GM21528 (cell line): ENCODE results near the gene SLC25A13.

Experiments used
- ATAC-seq: cut with Tn5 transposase; IDR thresholded peaks from one replicate; pipeline ENCODE4 v1.9.1; 2021; ENCODE audit warnings: mild to moderate bottlenecking, moderate library complexity; ENCODE audit not compliant: unreplicated experiment, low FRiP score

Gene SLC25A13

DNA sequence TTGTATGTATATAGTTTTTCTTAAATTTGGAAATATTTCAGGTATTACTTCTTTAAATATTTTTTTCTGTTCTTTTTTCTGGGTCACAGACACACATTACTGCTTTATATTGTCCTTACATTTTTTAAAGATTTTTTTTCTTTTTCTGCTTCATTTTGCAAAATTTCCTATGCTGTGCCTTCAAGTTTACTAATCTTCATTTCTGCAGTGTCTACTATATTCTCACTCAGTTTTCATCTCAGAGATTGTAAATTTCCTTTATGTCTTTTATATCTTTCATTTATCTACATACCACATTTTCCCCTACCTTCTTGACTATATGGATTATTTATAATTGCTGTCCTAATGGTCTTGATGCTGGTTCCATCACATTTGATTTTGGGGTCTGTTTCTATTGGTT lies 210.5 kb downstream of the SLC25A13 start:
- no peak for ATAC-seq

- ATAC-seq: no peak
Observed at GRCh38 chr7:96104984-96105383, 216.9 kb downstream of the SLC25A13 start.

DNA sequence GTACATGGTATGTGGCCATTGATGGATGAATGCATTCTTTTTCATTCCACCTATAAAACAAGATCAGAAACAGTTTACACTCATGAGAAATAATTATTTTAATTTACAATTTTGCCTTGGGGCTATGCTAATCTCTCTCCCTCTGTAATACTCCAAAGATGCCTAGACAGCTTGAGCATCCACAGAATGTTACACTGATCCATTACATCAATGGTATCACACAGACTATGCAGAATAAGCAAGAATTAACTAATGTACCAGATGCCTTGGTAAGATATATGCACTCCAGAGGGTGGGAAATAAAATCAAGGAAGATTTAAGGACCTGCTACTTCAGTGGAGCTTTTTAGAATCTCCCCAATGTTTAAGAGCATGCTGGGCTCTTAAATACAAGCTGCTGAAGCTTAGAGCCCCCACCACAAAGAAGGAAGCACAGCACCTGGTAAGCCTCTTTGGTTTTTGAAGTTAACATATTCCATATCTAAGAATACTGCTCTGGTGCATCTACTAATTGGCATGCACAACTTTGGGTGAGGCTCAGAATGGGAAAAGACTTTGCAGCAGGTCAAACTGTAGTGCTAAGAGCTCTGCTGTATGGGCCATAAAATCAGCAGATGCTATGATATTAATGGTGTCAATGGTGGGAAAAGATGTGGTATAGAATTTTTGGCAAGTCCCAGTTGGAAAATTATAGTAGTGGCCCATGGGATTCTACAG lies 219.6 kb downstream of the SLC25A13 start:
- no peak for ATAC-seq

DNA sequence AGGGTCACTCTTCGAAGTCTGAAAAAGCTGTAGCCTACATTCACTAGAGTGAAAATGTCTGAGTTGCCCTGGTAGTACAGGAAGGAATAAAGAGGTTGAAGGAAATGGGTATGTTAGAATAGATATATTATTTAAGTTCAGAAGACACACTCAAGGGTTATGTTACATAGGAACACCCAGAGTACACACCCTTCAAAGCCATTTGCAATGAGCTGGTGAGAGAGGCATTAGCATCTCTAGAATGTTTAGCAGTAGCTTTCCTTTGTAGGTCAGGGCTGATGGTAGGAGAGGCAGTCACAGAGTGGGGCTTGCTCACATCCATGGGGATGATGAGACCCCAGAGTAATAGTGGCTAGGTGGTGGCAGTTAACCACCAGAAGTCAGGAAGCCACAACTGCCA lies 221.2 kb downstream of the SLC25A13 start:
- ATAC-seq: no peak

GRCh38 chr7:96097835-96098234 lies 224.1 kb downstream of the SLC25A13 start:
- no peak for ATAC-seq

DNA sequence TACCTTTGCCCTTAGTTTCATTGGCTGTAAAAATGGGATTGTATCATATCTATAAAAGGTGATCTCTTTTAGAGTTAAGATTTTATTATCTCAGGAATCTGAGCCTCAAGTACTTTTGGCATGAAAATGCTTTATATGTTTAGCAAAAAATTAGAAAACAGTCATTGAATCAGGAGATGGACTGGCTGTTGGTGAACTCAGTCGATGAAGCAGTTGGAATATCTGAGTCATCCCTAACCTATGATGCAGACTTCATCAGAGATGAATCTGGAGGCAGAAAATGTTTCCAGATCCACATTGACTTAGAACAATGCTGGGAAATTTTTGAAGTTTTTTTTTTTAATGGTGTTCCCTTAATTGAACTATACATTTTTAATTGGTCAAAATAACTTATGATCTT lies 228.5 kb downstream of the SLC25A13 start:
- ATAC-seq: no peak

- no peak for ATAC-seq
Observed at GRCh38 chr7:96090756-96091155, 231.1 kb downstream of the SLC25A13 start.

DNA sequence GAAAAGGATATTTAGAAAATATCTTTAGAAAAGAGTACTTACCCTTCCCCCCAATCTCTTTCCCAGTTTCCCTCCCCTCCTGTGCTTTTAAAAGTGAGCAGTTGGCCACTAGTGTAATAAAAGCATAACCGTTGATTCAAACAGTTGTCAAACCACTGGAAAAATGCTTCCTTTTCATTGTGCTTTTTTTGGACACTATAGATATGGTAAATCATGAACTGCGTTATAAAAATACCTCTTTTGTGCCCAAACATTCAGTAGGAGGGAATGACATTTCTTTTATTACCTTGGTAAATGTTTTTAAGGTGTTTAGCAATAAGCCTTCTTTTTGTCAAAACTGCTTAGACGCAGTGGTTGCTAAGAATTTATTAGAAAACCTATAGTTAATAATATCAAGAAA lies 232.4 kb downstream of the SLC25A13 start:
- ATAC-seq: no peak

GRCh38 chr7:96088579-96088978 lies 233.3 kb downstream of the SLC25A13 start:
- ATAC-seq: no peak

GRCh38 chr7:96085953-96086352 lies 235.9 kb downstream of the SLC25A13 start:
- no peak for ATAC-seq

DNA sequence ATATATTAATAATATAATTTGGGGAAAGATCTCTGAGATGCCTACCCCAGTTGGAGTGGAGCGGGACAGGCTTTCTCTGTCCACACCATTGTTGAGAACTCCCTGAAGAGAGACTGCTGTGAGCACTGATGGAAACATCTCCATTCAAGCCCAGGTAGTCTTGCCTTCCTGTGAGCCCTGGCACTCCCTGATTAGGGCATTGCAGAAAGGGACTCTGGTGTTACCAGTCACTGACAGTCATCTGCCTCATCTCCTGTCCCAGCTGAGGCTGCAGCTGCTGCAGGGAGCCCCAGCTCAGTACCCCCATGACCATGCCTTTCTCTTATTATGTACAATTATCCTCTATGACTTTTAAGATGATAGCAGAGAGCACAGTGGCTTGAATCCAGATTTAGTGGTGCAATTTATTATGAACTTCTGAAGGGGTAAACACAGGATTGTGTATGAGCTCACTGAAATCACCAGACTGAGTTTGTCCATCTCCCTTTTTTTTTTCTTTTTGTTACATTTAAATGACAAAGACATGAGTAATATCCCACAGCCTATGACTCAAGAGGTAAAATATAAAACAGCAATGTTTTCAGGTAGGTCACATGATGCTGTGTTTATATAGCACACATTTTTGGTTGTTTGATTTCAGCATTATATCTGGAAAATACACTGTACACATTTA lies 236.9 kb downstream of the SLC25A13 start:
- no peak for ATAC-seq

DNA sequence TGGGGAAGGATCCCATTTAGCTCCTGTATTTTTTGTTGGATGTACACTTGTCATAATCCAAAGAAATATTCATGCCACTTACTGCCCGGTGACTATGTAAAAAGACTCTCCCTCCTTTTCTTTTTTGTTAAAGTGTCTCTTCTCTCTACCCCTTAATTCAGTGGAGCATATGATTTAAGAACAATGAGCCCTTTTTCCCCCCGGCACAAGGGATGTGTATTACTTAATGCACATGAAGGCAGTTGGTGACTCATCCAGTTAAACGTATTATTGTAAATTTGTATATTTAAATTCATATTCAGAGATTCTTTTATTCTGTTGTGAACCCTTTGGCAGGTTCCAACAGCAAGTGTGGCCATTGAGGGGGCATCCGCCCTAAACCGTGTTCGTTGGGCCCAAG lies 241.9 kb downstream of the SLC25A13 start:
- no peak for ATAC-seq

GRCh38 chr7:96076350-96076707 lies 245.6 kb downstream of the SLC25A13 start:
- ATAC-seq: no peak

GRCh38 chr7:96075510-96076349 lies 246.2 kb downstream of the SLC25A13 start:
- ATAC-seq: peak; percentile 70

DNA sequence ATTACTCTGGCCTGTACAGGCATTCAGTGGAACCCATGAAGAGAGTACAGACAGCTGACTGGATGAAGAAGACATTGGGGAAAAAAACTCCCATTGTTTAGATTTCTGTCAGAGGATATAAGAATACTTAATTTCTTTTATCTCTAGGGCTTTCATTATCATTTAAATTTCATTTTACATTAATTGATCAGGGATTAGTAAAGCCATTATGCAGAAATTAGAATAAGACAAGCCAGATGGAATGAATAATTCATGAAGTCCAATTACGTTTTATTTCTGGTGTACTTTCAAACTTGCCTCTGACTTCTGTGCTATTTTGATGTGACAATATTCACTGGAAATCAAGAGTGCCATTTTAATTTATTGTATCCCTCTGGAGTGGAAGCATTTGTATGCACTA lies 247.0 kb downstream of the SLC25A13 start:
- no peak for ATAC-seq
